Left cardiac atrium (tissue), 4 donors: Measurements from ENCODE around the gene ATP6V0A1. TPM values are rescaled to one million over a fixed set of nuclear protein-coding genes. Genes with fewer than 3 reads are reported as not detected.

Experiments
- ATAC-seq, 2 donors: fragments of 200-7000 bp; cut with Tn5 transposase; one replicate each; pipeline ENCODE4 v1.9.1; 2020; ENCODE audit warnings: mild to moderate bottlenecking in 2 of 2, moderate library complexity in 2 of 2
- DNase-seq: peaks from one replicate; pipeline ENCODE4 v3.0.0-alpha.2; 2020
- intact Hi-C, 2 donors: fragments of 100-400 bp; cut with DNase I; formaldehyde crosslinking; loops; one replicate each; pipeline versions ENCODE4 v1.14.1 to v1.15.1; 2022 to 2023
- total RNA-seq, 2 donors: library from RNA; stranded (reverse); fragmentation: NEBNext Ultra II Directional; extraction: Animal tissue kit (Norgen Biotek cat#: 25700); gene quantifications; one replicate each; pipeline ENCODE4 v1.2.1, GENCODE V29; 2021
- donor health status: DM: no; HTN: yes; CAD: no.
- donor health status: DM: no; HTN: yes; CAD: no; lungs with severe emphysema.
- donor health status: DM: yes; HTN: yes; CAD: no.
- donor health status: Dilated cardiomyopathy.

Gene ATP6V0A1
- total RNA-seq, 2 donors from 2014 or later: 40.3 to 55.4 TPM

- ATAC-seq: no peak
- intact Hi-C loops: no loop called here
Observed at GRCh38 chr17:42508426-42509165, 49.9 kb downstream of the ATP6V0A1 start.

GRCh38 chr17:42509409-42509808 is 50.7 kb downstream of the ATP6V0A1 start:
- no peak for DNase-seq
- ATAC-seq: no peak
- intact Hi-C loops: no loop called here

More at GRCh38 chr17:42508426-42509165, 49.9 kb downstream of the ATP6V0A1 start:
- no peak for DNase-seq

DNA sequence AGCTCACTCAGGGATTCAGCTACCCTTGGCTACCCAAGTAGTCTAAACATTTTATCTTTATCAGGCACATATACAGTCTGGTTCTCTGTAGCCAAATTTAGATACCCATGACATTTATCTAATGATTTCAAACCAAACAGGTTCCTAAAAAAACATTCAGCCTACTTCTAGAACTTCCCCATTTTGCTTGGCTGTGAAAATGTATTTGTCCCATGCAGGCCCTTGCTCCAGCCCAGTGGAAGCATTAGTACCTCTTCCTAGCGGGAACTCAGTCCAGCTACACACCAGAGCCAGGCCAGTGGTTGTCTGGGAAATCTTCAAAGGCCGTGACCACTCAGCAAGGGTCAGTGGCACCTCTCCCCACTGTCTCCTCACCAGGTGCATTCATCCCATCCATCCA is 51.2 kb downstream of the ATP6V0A1 start:
- DNase-seq: no peak
- no peak for ATAC-seq
- intact Hi-C loops: loop anchor here (10.0 kb wide), 2 partner anchors 55 to 195 kb away; partner anchors contain the start of gene ATP6V0A1 (in 1 of the 2)

GRCh38 chr17:42512246-42512645 is 53.6 kb downstream of the ATP6V0A1 start:
- intact Hi-C loops: loop anchor here (10.0 kb wide), 2 partner anchors 57 to 197 kb away; partner anchors contain the start of gene ATP6V0A1 (in 1 of the 2)
- peak in 1 of 2 donors; percentile 14 for ATAC-seq
- DNase-seq: no peak

DNA sequence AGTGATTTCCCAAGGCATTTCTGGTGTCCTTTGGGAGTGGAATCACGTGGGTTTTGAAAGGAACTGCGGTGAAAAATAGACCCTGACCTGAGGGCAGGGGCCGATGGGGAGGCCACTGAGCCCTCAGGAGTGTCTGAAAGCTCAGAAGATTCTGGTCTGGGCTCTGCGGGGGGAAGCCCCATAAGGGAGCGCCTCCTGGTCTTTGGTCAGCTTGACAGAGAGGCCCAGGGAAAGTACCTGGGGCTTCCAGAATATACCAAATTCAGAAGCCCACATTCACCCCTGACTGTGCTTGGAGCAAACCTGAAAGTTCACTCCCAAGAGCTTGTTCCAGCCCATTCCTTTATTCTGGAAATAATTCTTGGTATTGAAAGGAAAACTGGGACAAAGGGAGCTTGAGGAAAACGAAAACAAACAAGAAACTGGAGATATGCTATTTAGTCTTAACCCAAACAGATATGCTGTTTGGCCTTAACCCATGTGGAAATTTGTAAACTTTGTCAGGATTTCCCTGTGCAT is 54.1 kb downstream of the ATP6V0A1 start:
- intact Hi-C loops: loop anchor here (10.0 kb wide), 2 partner anchors 58 to 198 kb away; partner anchors contain the start of gene ATP6V0A1 (in 1 of the 2)
- no peak for DNase-seq

DNA sequence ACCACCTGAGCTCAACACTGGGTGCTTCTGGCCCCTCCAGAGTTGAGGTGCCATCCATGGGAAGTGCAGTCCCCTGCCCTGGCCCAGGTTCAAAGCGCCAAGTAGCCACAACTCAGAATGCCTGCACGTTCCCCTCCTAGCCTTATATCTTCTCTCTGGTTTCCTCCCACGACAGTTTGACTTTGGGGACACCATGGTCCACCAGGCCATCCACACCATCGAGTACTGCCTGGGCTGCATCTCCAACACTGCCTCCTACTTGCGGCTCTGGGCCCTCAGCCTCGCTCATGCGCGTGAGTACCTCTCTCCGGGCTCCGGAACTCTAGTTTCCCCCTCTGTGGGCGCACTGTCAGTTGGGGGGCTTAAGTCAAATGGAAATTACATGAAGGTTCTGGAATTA is 55.0 kb downstream of the ATP6V0A1 start:
- ATAC-seq (no peak), DNase-seq (no peak)
- intact Hi-C loops: loop anchor here (10.0 kb wide), 2 partner anchors 59 to 199 kb away; partner anchors contain the start of gene ATP6V0A1 (in 1 of the 2)

More for the DNA sequence above, 54.1 kb downstream of the ATP6V0A1 start:
- peak in 1 of 2 donors; percentile 29 for ATAC-seq

- ATAC-seq: no peak
- DNase-seq: no peak
- intact Hi-C loops: loop anchor here (10.0 kb wide), 2 partner anchors 59 to 199 kb away; partner anchors contain the start of gene ATP6V0A1 (in 1 of the 2)
Observed at GRCh38 chr17:42514279-42514678, 55.6 kb downstream of the ATP6V0A1 start.

GRCh38 chr17:42514867-42515266 is 56.2 kb downstream of the ATP6V0A1 start:
- intact Hi-C loops: loop anchor here (5.0 to 10.0 kb wide), 4 partner anchors 60 to 200 kb away; partner anchors contain the start of genes ATP6V0A1 (in 1 of the 2) and CAVIN1 (in 1 of the 2)
- no peak for ATAC-seq
- DNase-seq: peak; percentile 14

DNA sequence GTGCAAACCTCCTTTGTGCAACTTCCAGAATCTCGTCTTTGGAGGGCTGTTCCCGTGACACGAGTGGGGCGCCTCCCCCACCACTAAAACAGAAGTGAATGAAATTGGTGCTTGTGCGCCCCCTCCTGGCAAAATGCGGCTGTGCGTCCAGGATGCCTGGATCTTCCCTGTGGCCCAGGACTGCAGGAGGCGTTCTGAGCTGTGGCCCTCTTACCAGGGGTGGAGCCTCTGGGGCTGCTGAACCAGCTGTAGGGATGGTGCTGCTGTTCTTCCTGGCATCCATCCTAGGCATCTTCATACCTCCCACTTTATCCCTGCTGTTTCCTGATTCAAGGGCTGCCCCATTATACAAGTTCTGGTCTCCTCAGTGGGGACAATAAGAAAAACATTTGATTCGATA is 58.8 kb downstream of the ATP6V0A1 start:
- ATAC-seq (peak; percentile 25 to 76), DNase-seq (peak; percentile 87)
- intact Hi-C loops: loop anchor here (5.0 to 10.0 kb wide), 4 partner anchors 63 to 203 kb away; partner anchors contain the start of genes ATP6V0A1 (in 1 of the 2) and CAVIN1 (in 1 of the 2)

GRCh38 chr17:42518046-42518754 is 59.5 kb downstream of the ATP6V0A1 start:
- ATAC-seq (peak; percentile 48 to 71), DNase-seq (peak; percentile 90)
- intact Hi-C loops: loop anchor here (5.0 to 10.0 kb wide), 4 partner anchors 63 to 203 kb away; partner anchors contain the start of genes ATP6V0A1 (in 1 of the 2) and CAVIN1 (in 1 of the 2)

GRCh38 chr17:42518755-42519545 is 60.3 kb downstream of the ATP6V0A1 start:
- intact Hi-C loops: loop anchor here (5.0 to 10.0 kb wide), 4 partner anchors 64 to 204 kb away; partner anchors contain the start of genes ATP6V0A1 (in 1 of the 2) and CAVIN1 (in 1 of the 2)
- ATAC-seq: peak; percentile 4 to 26
- peak; percentile 81 for DNase-seq

- intact Hi-C loops: loop anchor here (5.0 to 10.0 kb wide), 5 partner anchors 65 to 205 kb away; partner anchors contain the start of genes CAVIN1 (in 2 of the 2) and ATP6V0A1 (in 1 of the 2)
- ATAC-seq (peak; percentile 70 to 75), DNase-seq (peak; percentile 93)
Observed at GRCh38 chr17:42519546-42520491, 61.1 kb downstream of the ATP6V0A1 start.

DNA sequence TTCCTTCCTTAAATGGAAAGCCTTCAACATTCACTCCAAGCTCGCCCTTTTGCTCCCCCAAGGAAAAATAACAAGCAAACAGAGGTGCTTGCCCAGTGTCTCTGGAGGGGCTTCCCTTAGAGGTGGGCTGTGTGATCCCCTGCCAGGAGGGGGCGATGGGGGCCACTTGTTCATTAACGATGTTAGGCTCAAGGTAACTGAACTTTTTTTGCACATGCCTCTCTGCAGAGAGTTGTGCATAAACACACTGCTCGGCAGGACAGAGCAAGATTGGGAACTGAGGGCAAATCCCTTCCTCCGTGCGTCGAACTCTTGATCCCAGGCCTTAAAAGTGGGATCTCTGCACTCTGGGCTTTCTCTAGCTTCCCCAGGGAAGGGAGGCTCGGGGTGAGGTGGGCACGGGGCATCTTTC is 61.9 kb downstream of the ATP6V0A1 start:
- DNase-seq (no peak), ATAC-seq (no peak)
- intact Hi-C loops: loop anchor here in 1 of 2 donors (10.0 kb wide), 1 partner anchor 96 kb away; the partner anchor contains the start of gene CAVIN1

GRCh38 chr17:42521036-42521435 is 62.4 kb downstream of the ATP6V0A1 start:
- ATAC-seq (no peak), DNase-seq (no peak)
- intact Hi-C loops: loop anchor here in 1 of 2 donors (10.0 kb wide), 1 partner anchor 96 kb away; the partner anchor contains the start of gene CAVIN1

DNA sequence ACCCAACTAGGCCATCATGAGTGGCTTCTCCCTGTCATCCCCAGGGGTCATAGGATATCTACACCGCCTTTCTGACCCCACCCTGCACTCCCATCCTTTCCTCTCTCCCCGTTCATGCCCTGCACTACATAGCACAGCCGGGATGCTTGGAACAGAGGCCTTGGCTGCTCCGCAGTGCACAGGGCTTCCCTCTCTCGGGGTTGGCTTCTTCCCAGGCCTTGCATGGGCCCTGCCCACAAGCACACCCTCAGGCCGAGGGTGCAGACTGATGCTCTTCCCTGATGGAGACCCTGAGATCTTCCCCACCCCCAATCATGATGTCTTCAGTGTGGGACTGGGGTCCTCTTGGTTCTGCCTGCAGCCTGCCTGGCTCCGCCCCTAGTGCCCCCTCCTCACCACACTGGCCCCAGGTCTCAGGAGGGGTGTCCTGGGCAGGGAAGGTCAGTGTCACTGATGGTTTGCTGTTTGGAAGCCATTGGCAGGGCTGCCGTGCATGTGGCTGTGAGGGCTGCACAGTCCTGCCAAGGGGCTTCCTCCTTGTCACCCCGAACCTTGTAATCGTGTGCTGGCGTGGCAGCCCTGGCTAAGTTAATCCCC is 63.1 kb downstream of the ATP6V0A1 start:
- no peak for DNase-seq
- intact Hi-C loops: loop anchor here in 1 of 2 donors (10.0 kb wide), 1 partner anchor 97 kb away; the partner anchor contains the start of gene CAVIN1

GRCh38 chr17:42522263-42522790 is 63.6 kb downstream of the ATP6V0A1 start:
- intact Hi-C loops: loop anchor here in 1 of 2 donors (10.0 kb wide), 1 partner anchor 98 kb away; the partner anchor contains the start of gene CAVIN1
- ATAC-seq: no peak
- no peak for DNase-seq

More for the DNA sequence above, 63.1 kb downstream of the ATP6V0A1 start:
- ATAC-seq: no peak
